HepG2 (cell line): Measurements from ENCODE around the gene DCAF4. TPM values are rescaled to one million over a fixed set of nuclear protein-coding genes. Genes with fewer than 3 reads are reported as not detected.

Source experiments
- ERF ChIP-seq: IDR thresholded peaks from 2 replicates; pipeline ENCODE4 v1.6.1; 2018; ENCODE audit warnings: missing biosample characterization, missing genetic modification reagents
- FOXC1 ChIP-seq: sonication (generic); formaldehyde crosslinking; IDR thresholded peaks from 2 replicates; pipeline ENCODE4 v1.8.0; 2022; ENCODE audit warnings: mild to moderate bottlenecking, missing genetic modification reagents, borderline replicate concordance
- IKZF4 ChIP-seq: sonication (generic); formaldehyde crosslinking; IDR thresholded peaks from 2 replicates; pipeline ENCODE4 v1.5.1; 2020; ENCODE audit warnings: borderline replicate concordance, mild to moderate bottlenecking, low read depth, missing genetic modification reagents; ENCODE audit errors: not compliant biosample characterization
- ISL2 ChIP-seq: sonication (generic); formaldehyde crosslinking; IDR thresholded peaks from 2 replicates; pipeline ENCODE4 v1.5.0; 2020; ENCODE audit warnings: missing genetic modification reagents
- KDM2A ChIP-seq: sonication (generic); formaldehyde crosslinking; IDR thresholded peaks from 2 replicates; pipeline ENCODE4 v1.4.0; 2020; ENCODE audit warnings: low read depth, missing genetic modification reagents, borderline replicate concordance
- MIER3 ChIP-seq: IDR thresholded peaks from 2 replicates; pipeline ENCODE4 v1.6.1; 2016; ENCODE audit warnings: missing compliant biosample characterization, borderline replicate concordance
- MYC ChIP-seq: sonication (generic); formaldehyde crosslinking; IDR thresholded peaks from 2 replicates; pipeline ENCODE4 v1.9.0; 2021; ENCODE audit warnings: missing genetic modification reagents, borderline replicate concordance
- NCOR1 ChIP-seq: fragments of 200-600 bp; sonication (generic); IDR thresholded peaks from 2 replicates; pipeline ENCODE4 v1.7.0; 2017; ENCODE audit warnings: antibody characterized with exemption, low read length, borderline replicate concordance
- SIX4 ChIP-seq: sonication (generic); formaldehyde crosslinking; IDR thresholded peaks from 2 replicates; pipeline ENCODE4 v1.4.0; 2020; ENCODE audit warnings: missing genetic modification reagents
- TEAD2 ChIP-seq: sonication (generic); formaldehyde crosslinking; IDR thresholded peaks from 2 replicates; pipeline ENCODE4 v1.9.0; 2021; ENCODE audit warnings: missing genetic modification reagents
- ZNF232 ChIP-seq: sonication (generic); formaldehyde crosslinking; IDR thresholded peaks from 2 replicates; pipeline ENCODE4 v1.4.0; 2020; ENCODE audit warnings: missing genetic modification reagents, borderline replicate concordance
- ZNF335 ChIP-seq: sonication (generic); formaldehyde crosslinking; IDR thresholded peaks from 2 replicates; pipeline ENCODE4 v1.4.0; 2020; ENCODE audit warnings: missing genetic modification reagents
- ZNF501 ChIP-seq: sonication (generic); formaldehyde crosslinking; IDR thresholded peaks from 2 replicates; pipeline ENCODE4 v1.5.1; 2020; ENCODE audit warnings: mild to moderate bottlenecking, moderate library complexity, missing genetic modification reagents
- ZNF543 ChIP-seq: sonication (generic); formaldehyde crosslinking; IDR thresholded peaks from 2 replicates; pipeline ENCODE4 v1.4.0; 2020; ENCODE audit warnings: mild to moderate bottlenecking, missing genetic modification reagents
- polyA plus RNA-seq, 8 experiments: library from polyadenylated mRNA; depleted of rRNA in 3 of 8; stranded (reverse) in 7 of 8; unstranded in 1 of 8; fragments of >200 nt; fragmentation: Illumina TruSeq in 4 of 8; extraction: Trizol in 4 of 8; gene quantifications; 2 replicates each; pipeline versions ENCODE4 v1.2.1 to v1.2.3, GENCODE V29; 2011 to 2016; ENCODE audit warnings: low read depth in 4 of 8, missing spikeins in 1 of 8, mixed read lengths in 1 of 8; ENCODE audit not compliant: insufficient read depth in 1 of 8
- total RNA-seq, 5 experiments: library from RNA; depleted of rRNA; stranded (reverse); fragments of >200 nt; fragmentation: Illumina TruSeq; extraction: Trizol; gene quantifications; 2 replicates each; pipeline ENCODE4 v1.2.3, GENCODE V29; 2016; ENCODE audit warnings: low read depth in 1 of 5
- TF ChIP-seq, protein P1 (sequence below): sonication (generic); formaldehyde crosslinking; IDR thresholded peaks from 2 replicates; pipeline ENCODE4 v1.5.1; 2020; ENCODE audit warnings: missing genetic modification reagents, mild to moderate bottlenecking, borderline replicate concordance
- TF ChIP-seq, protein P2 (sequence below): sonication (generic); formaldehyde crosslinking; conservative IDR thresholded peaks from 2 replicates; pipeline ENCODE4 v1.5.0; 2020; ENCODE audit warnings: missing genetic modification reagents
- TF ChIP-seq, protein P3 (sequence below): conservative IDR thresholded peaks from 2 replicates; pipeline ENCODE4 v1.6.1; 2018; ENCODE audit warnings: missing genetic modification reagents
- TF ChIP-seq, protein P4 (sequence below): sonication (generic); formaldehyde crosslinking; IDR thresholded peaks from 2 replicates; pipeline ENCODE4 v1.8.1; 2023; ENCODE audit warnings: mild to moderate bottlenecking, missing genetic modification reagents
- TF ChIP-seq, protein P5 (sequence below): IDR thresholded peaks from 2 replicates; pipeline ENCODE4 v1.4.0; 2020; ENCODE audit warnings: mild to moderate bottlenecking, missing genetic modification reagents

The DCAF4 gene
- total and polyA plus RNA-seq, 2 of the 13 experiments (the other 11 are each of a cell fraction or from before 2014, with no cell fraction given): 18.8 to 21.1 TPM

DNA sequence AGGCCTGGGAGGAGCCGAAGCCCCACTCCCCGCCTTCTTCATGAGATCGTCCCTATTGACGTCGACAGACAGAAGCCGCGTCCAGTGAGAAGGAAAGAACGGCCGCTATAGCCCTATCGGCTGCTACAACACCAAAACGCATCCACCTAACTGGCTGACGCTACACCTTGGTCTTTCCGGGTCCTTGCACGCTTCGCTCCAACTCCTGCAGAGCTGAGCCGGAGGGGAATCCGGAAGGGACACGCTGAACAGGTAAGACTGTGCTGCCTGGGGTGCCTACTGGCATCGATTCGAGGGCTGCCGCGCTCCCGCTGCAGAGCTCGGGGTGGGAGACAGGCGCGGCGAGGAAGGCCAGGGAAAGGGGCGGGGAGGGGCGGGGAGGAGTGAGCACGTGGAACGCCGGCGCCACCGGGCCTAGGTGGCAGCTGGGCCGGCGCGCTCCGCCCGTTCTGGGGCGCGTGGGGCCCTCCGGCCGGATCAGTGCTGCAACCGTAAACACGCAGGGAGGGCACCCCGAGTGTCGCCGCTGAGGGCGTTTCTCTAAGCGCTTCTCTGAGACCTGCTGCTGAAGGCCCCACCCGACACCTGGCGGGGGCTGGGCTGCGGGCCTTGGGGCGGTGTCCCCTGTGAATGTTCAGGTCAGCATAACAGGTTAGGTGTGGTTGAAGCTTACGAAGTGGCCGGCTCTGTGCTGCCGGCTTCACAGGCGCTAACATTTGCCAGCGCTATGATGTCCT lies at the start of gene DCAF4 (continued):
- TF ChIP-seq, protein P1, sequence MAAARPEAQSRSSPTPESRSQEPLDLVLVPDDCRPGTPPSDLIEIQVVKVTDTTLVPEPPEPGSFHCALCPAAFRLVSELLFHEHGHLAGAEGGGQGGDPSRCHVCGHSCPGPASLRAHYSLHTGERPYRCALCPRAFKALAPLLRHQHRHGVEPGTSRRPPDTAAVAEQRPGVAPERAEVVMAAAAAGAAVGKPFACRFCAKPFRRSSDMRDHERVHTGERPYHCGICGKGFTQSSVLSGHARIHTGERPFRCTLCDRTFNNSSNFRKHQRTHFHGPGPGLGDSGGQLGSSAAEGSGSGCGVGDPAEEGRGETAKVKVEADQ: peak; percentile 70; the same call in 1 of the 2 replicates
- TF ChIP-seq ISL2 (CRISPR knock-in tag): 0 out of 2 replicates have a peak, but pooled peaks have one; percentile 12
- TF ChIP-seq KDM2A: peak; percentile 56
- TF ChIP-seq, protein P2, sequence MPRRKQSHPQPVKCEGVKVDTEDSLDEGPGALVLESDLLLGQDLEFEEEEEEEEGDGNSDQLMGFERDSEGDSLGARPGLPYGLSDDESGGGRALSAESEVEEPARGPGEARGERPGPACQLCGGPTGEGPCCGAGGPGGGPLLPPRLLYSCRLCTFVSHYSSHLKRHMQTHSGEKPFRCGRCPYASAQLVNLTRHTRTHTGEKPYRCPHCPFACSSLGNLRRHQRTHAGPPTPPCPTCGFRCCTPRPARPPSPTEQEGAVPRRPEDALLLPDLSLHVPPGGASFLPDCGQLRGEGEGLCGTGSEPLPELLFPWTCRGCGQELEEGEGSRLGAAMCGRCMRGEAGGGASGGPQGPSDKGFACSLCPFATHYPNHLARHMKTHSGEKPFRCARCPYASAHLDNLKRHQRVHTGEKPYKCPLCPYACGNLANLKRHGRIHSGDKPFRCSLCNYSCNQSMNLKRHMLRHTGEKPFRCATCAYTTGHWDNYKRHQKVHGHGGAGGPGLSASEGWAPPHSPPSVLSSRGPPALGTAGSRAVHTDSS (CRISPR knock-in tag): no peak
- TF ChIP-seq SIX4 (CRISPR knock-in tag): no peak
- TF ChIP-seq FOXC1 (CRISPR knock-in tag): peak; percentile 77; the same call in 1 of the 2 replicates
- TF ChIP-seq IKZF4: peak; percentile 62
- TF ChIP-seq ZNF335: peak; percentile 16; the same call in 1 of the 2 replicates
- no peak for TF ChIP-seq TEAD2
- TF ChIP-seq MYC (CRISPR knock-in tag): peak; percentile 86; the same call in 1 of the 2 replicates
- no peak for TF ChIP-seq ERF
- peak; percentile 64 for TF ChIP-seq ZNF543
- TF ChIP-seq NCOR1: no peak; the same call in 1 of the 2 replicates
- TF ChIP-seq ZNF501 (CRISPR knock-in tag): peak; percentile 63
- TF ChIP-seq, protein P3, sequence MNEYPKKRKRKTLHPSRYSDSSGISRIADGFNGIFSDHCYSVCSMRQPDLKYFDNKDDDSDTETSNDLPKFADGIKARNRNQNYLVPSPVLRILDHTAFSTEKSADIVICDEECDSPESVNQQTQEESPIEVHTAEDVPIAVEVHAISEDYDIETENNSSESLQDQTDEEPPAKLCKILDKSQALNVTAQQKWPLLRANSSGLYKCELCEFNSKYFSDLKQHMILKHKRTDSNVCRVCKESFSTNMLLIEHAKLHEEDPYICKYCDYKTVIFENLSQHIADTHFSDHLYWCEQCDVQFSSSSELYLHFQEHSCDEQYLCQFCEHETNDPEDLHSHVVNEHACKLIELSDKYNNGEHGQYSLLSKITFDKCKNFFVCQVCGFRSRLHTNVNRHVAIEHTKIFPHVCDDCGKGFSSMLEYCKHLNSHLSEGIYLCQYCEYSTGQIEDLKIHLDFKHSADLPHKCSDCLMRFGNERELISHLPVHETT (CRISPR knock-in tag): 0 out of 2 replicates have a peak, but pooled peaks have one; percentile 42
- TF ChIP-seq, protein P4, sequence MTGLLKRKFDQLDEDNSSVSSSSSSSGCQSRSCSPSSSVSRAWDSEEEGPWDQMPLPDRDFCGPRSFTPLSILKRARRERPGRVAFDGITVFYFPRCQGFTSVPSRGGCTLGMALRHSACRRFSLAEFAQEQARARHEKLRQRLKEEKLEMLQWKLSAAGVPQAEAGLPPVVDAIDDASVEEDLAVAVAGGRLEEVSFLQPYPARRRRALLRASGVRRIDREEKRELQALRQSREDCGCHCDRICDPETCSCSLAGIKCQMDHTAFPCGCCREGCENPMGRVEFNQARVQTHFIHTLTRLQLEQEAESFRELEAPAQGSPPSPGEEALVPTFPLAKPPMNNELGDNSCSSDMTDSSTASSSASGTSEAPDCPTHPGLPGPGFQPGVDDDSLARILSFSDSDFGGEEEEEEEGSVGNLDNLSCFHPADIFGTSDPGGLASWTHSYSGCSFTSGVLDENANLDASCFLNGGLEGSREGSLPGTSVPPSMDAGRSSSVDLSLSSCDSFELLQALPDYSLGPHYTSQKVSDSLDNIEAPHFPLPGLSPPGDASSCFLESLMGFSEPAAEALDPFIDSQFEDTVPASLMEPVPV (CRISPR knock-in tag): no peak
- no peak for TF ChIP-seq MIER3 (CRISPR knock-in tag)
- TF ChIP-seq, protein P5, sequence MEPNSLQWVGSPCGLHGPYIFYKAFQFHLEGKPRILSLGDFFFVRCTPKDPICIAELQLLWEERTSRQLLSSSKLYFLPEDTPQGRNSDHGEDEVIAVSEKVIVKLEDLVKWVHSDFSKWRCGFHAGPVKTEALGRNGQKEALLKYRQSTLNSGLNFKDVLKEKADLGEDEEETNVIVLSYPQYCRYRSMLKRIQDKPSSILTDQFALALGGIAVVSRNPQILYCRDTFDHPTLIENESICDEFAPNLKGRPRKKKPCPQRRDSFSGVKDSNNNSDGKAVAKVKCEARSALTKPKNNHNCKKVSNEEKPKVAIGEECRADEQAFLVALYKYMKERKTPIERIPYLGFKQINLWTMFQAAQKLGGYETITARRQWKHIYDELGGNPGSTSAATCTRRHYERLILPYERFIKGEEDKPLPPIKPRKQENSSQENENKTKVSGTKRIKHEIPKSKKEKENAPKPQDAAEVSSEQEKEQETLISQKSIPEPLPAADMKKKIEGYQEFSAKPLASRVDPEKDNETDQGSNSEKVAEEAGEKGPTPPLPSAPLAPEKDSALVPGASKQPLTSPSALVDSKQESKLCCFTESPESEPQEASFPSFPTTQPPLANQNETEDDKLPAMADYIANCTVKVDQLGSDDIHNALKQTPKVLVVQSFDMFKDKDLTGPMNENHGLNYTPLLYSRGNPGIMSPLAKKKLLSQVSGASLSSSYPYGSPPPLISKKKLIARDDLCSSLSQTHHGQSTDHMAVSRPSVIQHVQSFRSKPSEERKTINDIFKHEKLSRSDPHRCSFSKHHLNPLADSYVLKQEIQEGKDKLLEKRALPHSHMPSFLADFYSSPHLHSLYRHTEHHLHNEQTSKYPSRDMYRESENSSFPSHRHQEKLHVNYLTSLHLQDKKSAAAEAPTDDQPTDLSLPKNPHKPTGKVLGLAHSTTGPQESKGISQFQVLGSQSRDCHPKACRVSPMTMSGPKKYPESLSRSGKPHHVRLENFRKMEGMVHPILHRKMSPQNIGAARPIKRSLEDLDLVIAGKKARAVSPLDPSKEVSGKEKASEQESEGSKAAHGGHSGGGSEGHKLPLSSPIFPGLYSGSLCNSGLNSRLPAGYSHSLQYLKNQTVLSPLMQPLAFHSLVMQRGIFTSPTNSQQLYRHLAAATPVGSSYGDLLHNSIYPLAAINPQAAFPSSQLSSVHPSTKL (CRISPR knock-in tag): no peak
- TF ChIP-seq ZNF232: no peak
